ENCODE results near the gene UNC13B. TPM values are rescaled to one million over a fixed set of nuclear protein-coding genes. Genes with fewer than 3 reads are reported as not detected.

UNC13B gene
- total and polyA plus RNA-seq, 2 of the 8 experiments (the other 6 are each of a cell fraction or from before 2014, with no cell fraction given) = 23.1 to 51.7 TPM

- H3K27ac ChIP-seq (ENCODE audit: low read depth, low read length) = no peak overlapping the region
- no peaks in the 10 kb centered on the region for H3K79me1 ChIP-seq (ENCODE audit: low read depth, low read length)
- H2AFZ ChIP-seq (ENCODE audit: low read length) = no peak overlapping the region
- H3K14ac ChIP-seq (ENCODE audit: insufficient read length) = no peak overlapping the region
- H3K9me3 ChIP-seq (ENCODE audit: insufficient read depth in 2 of 2, low read depth in 1 of 2, low read length in 1 of 2) = no peaks in the 10 kb centered on the region
- no peak overlapping the region for H4K5ac ChIP-seq (ENCODE audit: insufficient read length, low read depth, low read length)
- no peaks in the 10 kb centered on the region for H3K36me3 ChIP-seq (ENCODE audit: control insufficient read depth in 2 of 4, insufficient read depth in 4 of 4, low read length in 3 of 4)
- H2BK15ac ChIP-seq (ENCODE audit: low read length) = no peak overlapping the region
- no peak overlapping the region for H3K4me3 ChIP-seq (ENCODE audit: extremely low read depth in 1 of 4, insufficient read depth in 2 of 4, low read depth in 3 of 4, low read length in 4 of 4)
- H3K4me1 ChIP-seq (replicated peaks in 1 of 4; ENCODE audit: control insufficient read depth in 3 of 4, insufficient read depth in 4 of 4, low read length in 3 of 4) = no peaks in the 10 kb centered on the region
- H4K91ac ChIP-seq (replicated peaks; ENCODE audit: insufficient read length, low read length) = no peak overlapping the region
- H3K23me2 ChIP-seq (ENCODE audit: low read depth, low read length) = no peaks in the 10 kb centered on the region
- H3K27me3 ChIP-seq (replicated peaks in 1 of 4; ENCODE audit: control insufficient read depth in 3 of 4, extremely low read depth in 1 of 4, insufficient read depth in 3 of 4, low read length in 3 of 4) = no peaks in the 10 kb centered on the region
- no peak for DNase-seq (ENCODE audit: low read depth in 1 of 2, low spot score in 2 of 2)
- no peak overlapping the region for H2BK20ac ChIP-seq (ENCODE audit: low read length)
- no peak overlapping the region for H3K9ac ChIP-seq (replicated peaks in 1 of 4; ENCODE audit: extremely low read depth in 1 of 4, low read depth in 3 of 4, low read length in 3 of 4)
- ChIA-PET CTCF (ENCODE audit: partially characterized antibody) (interaction anchor here (0.9 to 1.0 kb wide), 2 partner anchors 18 to 138 kb away, joined by 3 to 5 read pairs; no protein-coding TSS in a partner anchor), POLR2A (ENCODE audit: partially characterized antibody) (no interaction called here)
- no peak overlapping the region for H2AK5ac ChIP-seq (ENCODE audit: low read depth, low read length)
- no peak overlapping the region for H3K23ac ChIP-seq (ENCODE audit: insufficient read length)
- no peak overlapping the region for H3K18ac ChIP-seq (ENCODE audit: extremely low read depth, low read length)
- TF ChIP-seq CTCF (IDR thresholded peaks at IDR 0.05; ENCODE audit: control extremely low read depth in 1 of 3, insufficient read depth in 1 of 3, low read depth in 1 of 3, low read length in 3 of 3) = no peak
- TF ChIP-seq SP1 (IDR thresholded peaks at IDR 0.05; ENCODE audit: low read depth, low read length) = no peak
- no peak for TF ChIP-seq POLR2A (IDR thresholded peaks at IDR 0.05; ENCODE audit: control extremely low read depth in 1 of 2, low read depth in 2 of 2, low read length in 2 of 2)
- TF ChIP-seq CTBP2 (IDR thresholded peaks at IDR 0.05; ENCODE audit: borderline replicate concordance, insufficient read depth, insufficient read length, low read length) = no peak
- TF ChIP-seq RNF2 (IDR thresholded peaks at IDR 0.05; ENCODE audit: borderline replicate concordance, low read depth, low read length, missing control alignments, poor library complexity, severe bottlenecking) = no peak
- no peak for TF ChIP-seq TAF1 (IDR thresholded peaks at IDR 0.05; ENCODE audit: low read depth, low read length)
- no peak for TF ChIP-seq TAF7 (optimal IDR thresholded peaks at IDR 0.05; ENCODE audit: borderline replicate concordance, low read depth, low read length)
- no peak for TF ChIP-seq PHF8 (conservative IDR thresholded peaks at IDR 0.05; ENCODE audit: low read depth, low read length)
- no peaks in the 10 kb centered on the region for H4K20me1 ChIP-seq (replicated peaks in 1 of 2; ENCODE audit: control insufficient read depth in 1 of 2, insufficient read depth in 2 of 2, low read length in 2 of 2)
- no peak overlapping the region for H2BK12ac ChIP-seq (ENCODE audit: low read depth, low read length)
- no peak overlapping the region for H3K56ac ChIP-seq (replicated peaks; ENCODE audit: insufficient read length, low read depth, low read length)
- no peak overlapping the region for H3K4me2 ChIP-seq (ENCODE audit: insufficient read depth in 1 of 2, low read depth in 2 of 2, low read length in 2 of 2)
- FAIRE-seq = no peak
- no peak overlapping the region for H2BK120ac ChIP-seq (replicated peaks; ENCODE audit: low read depth, low read length)
- no peak overlapping the region for H4K8ac ChIP-seq (ENCODE audit: extremely low read depth, insufficient read depth, low read length)
- no peak overlapping the region for H3K4ac ChIP-seq (replicated peaks; ENCODE audit: insufficient read length, low read depth, low read length)
- no peaks in the 10 kb centered on the region for H3K79me2 ChIP-seq (ENCODE audit: control insufficient read depth in 1 of 2, insufficient read depth in 2 of 2, low read length in 2 of 2)
- 93% methylated on average over 1 of the region's 1 CpG; no CpG with 5 or more reads in 1 of the 2 experiments for WGBS, 2 experiments (ENCODE audit: extremely low coverage in 1 of 2, insufficient coverage in 1 of 2, insufficient read length in 1 of 2, insufficient replicate concordance in 2 of 2, low coverage in 1 of 2, low lambda C conversion rate in 2 of 2, missing lambda C conversion rate in 1 of 2)
- no peak overlapping the region for H2BK5ac ChIP-seq (ENCODE audit: low read depth, low read length)
These were observed 115.3 kb downstream of the UNC13B start for GRCh38 chr9:35277171-35277520.
